Measurements from ENCODE around the gene BCL3.

DNA sequence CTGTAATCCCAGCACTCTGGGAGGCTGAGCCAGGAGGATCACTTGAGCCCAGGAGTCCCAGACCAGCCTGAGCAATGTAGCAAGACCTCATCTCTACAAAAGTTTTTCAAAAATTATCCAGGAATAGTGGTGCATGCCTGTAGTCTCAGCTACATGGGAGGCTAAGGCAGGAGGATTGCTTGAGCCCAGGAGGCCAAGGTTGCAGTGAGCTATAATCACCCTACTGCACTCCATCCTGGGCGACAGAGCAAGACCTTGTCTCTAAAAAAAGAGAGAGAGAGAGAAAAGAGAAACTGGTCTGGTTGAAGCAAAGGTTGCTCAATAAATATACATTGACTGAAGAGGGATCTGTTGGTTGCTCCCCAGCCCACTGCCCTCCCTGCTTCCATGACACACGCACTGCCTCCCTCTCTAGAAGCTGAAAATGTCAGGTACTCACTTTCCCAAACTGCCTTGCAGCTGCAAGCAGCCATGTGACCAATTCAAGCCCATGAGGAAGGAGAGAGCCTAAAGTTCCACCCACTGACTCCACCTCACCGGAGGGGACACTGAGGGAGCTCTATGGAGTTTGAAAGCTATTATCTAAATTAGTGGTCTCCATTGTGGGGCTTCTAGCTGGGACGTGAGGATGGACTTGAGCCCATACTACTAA, 35.5 kb upstream of the BCL3 start:
- TF ChIP-seq CTCF (IDR thresholded peaks at IDR 0.05), result no peak
- no peak for TF ChIP-seq POLR2A (IDR thresholded peaks at IDR 0.05)
- no peak for TF ChIP-seq POLR2AphosphoS5 (IDR thresholded peaks at IDR 0.05)
- no peak for TF ChIP-seq EP300 (IDR thresholded peaks at IDR 0.05)
